Kidney (tissue), 14 donors: Measurements from ENCODE around the gene RRAS2. TPM values are rescaled to one million over a fixed set of nuclear protein-coding genes. Genes with fewer than 3 reads are reported as not detected.

Source experiments
- DNase-seq, 5 donors: peaks; one replicate each; pipeline ENCODE4 v3.0.0-alpha.2; 2013 to 2020
- FAIRE-seq: peaks from 2 replicates; lab custom pipeline; 2012; peaks lifted over from hg19 to GRCh38; lab: Jason Lieb, UNC
- H3K27ac ChIP-seq, 2 donors: one replicate each; pipeline ENCODE4 v1.7.0; 2013; ENCODE audit warnings: low read depth in 2 of 2, low read length in 2 of 2, inconsistent platforms in 1 of 2
- H3K27me3 ChIP-seq: one replicate; pipeline ENCODE4 v1.7.1; 2013; ENCODE audit warnings: low read length, inconsistent platforms; ENCODE audit not compliant: control insufficient read depth, insufficient read depth
- H3K36me3 ChIP-seq, 3 donors: one replicate each; pipeline versions ENCODE4 v1.7.0 to v1.7.1; 2013; ENCODE audit warnings: low read length in 3 of 3, control low read depth in 1 of 3, inconsistent platforms in 1 of 3; ENCODE audit not compliant: insufficient read depth in 3 of 3, control insufficient read depth in 2 of 3
- H3K4me1 ChIP-seq, 3 donors: one replicate each; pipeline versions ENCODE4 v1.7.0 to v1.7.1; 2013; ENCODE audit warnings: low read length in 3 of 3, inconsistent platforms in 1 of 3, low read depth in 1 of 3; ENCODE audit not compliant: control insufficient read depth in 2 of 3, insufficient read depth in 2 of 3
- H3K4me3 ChIP-seq, 3 donors: one replicate each; pipeline versions ENCODE4 v1.7.0 to v1.8.1; 2013; ENCODE audit warnings: low read length in 3 of 3, control low read depth in 1 of 3, inconsistent platforms in 1 of 3
- H3K9ac ChIP-seq, 3 donors: one replicate each; pipeline versions ENCODE4 v1.7.0 to v1.7.1; 2013; ENCODE audit warnings: low read length in 3 of 3, control low read depth in 1 of 3, inconsistent platforms in 1 of 3
- H3K9me3 ChIP-seq, 3 donors: one replicate each; pipeline versions ENCODE4 v1.7.0 to v1.7.1; 2013; ENCODE audit warnings: low read length in 3 of 3, control low read depth in 1 of 3, inconsistent platforms in 1 of 3; ENCODE audit not compliant: control insufficient read depth in 2 of 3, insufficient read depth in 1 of 3
- CTCF ChIP-seq: IDR thresholded peaks from 3 replicates; pipeline ENCODE4 v1.5.1; 2012; ENCODE audit warnings: mild to moderate bottlenecking, moderate library complexity, borderline replicate concordance; ENCODE audit not compliant: insufficient read depth; ENCODE audit errors: extremely low read depth
- intact Hi-C: fragments of 100-400 bp; cut with DNase I; formaldehyde crosslinking; loops from one replicate; pipeline ENCODE4 v1.11.1; 2022
- polyA plus RNA-seq: library from polyadenylated mRNA; stranded (reverse); fragments of 350-450 nt; fragmentation: Illumina TruSeq; extraction: RNeasy Lipid Tissue Mini Kit (QIAGEN cat#74804); gene quantifications from one replicate; pipeline ENCODE4 v1.2.3, GENCODE V29; 2014; ENCODE audit warnings: low read depth, low replicate concordance; ENCODE audit not compliant: insufficient read depth
- total RNA-seq: library from RNA; stranded (reverse); fragmentation: NEBNext Ultra II Directional; extraction: Animal tissue kit (Norgen Biotek cat#: 25700); gene quantifications from one replicate; pipeline ENCODE4 v1.2.1, GENCODE V29; 2021
- donor health status: control.
- donor health status: control.
- donor health status: control.
- donor health status: control.
- donor health status: control.
- donor health status: DM: yes; HTN: yes; CAD: no.
- donor health status: Normal renal cell carcinoma (clear cell type).

RRAS2 gene
- total and polyA plus RNA-seq, 2 donors from 2014 or later: 23.3 to 33.2 TPM

DNA sequence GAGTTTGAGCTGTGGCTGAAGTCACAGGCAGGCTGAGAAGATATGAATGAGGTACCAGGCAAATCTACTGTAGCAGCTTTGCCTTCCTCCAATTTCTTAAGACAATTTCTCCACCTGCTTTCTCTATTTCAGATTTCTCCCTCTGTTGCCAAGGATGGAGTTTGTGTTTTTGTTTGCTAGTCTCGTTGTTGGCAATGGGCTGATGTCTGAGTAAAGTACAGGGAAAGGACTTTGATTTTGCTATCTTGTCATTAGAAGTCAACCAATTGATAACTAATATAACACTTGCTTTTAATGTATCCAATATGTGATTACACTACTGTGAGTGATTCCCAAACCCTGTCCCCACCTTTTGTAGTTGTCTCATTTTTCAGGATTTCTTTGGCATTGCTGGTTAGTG, 40.1 kb upstream of the RRAS2 start:
- H3K27ac ChIP-seq: no peak overlapping the region
- no peaks in the 10 kb centered on the region for H3K4me1 ChIP-seq
- H3K4me3 ChIP-seq: no peak overlapping the region
- DNase-seq (no peak), FAIRE-seq (no peak)
- H3K27me3 ChIP-seq: no peaks in the 10 kb centered on the region
- no peak overlapping the region for H3K9ac ChIP-seq
- no peaks in the 10 kb centered on the region for H3K9me3 ChIP-seq
- H3K36me3 ChIP-seq: no peaks in the 10 kb centered on the region
- no peak for TF ChIP-seq CTCF
- intact Hi-C loops: no loop called here

DNA sequence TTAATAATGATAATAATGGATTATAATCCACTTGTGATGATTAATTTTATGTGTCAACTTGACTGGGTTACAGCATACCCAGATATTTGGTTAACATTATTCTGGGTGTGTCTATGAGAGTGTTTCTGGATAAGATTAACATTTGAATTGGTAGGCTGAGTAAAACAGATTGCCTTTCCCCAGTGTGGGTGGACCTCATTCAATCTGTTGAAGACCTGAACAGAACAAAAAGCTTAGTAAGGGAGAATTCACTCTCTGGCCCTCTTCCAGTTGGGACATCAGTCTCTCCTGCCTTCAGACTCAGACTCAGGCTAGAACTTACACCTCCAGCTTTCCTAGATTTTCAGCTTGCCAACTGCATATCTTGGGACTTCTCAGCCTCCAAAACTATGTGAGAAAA, 37.3 kb upstream of the RRAS2 start:
- no peak for FAIRE-seq

DNA sequence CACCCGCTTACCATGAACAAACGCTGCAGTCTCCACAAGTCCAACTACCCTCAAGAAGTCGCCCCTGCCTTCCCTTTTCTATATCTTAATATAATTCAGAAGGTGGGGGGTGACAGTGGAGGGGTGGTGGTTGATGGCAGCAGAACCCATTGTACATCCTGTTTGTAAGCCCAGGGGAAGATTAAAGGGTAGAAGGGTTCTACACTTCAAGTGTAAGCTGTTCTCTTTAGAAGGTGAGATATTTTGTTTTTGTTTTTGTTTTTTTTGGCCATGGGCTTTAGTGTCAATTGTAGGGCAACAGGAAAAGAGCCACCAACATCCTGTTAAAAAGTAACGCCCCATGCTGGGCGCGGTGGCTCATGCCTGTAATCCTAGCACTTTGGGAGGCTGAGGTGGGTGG, 34.9 kb upstream of the RRAS2 start:
- no peak overlapping the region for H3K9ac ChIP-seq
- H3K36me3 ChIP-seq: no peaks in the 10 kb centered on the region
- TF ChIP-seq CTCF: no peak
- intact Hi-C loops: no loop called here
- H3K9me3 ChIP-seq: no peaks in the 10 kb centered on the region
- no peak overlapping the region for H3K27ac ChIP-seq
- H3K4me1 ChIP-seq: no peaks in the 10 kb centered on the region
- no peak overlapping the region for H3K4me3 ChIP-seq
- no peak for FAIRE-seq
- no peak for DNase-seq
- no peaks in the 10 kb centered on the region for H3K27me3 ChIP-seq

More for the DNA sequence above, 37.3 kb upstream of the RRAS2 start:
- Histone ChIP-seq H3K9ac (no peak overlapping the region), H3K27me3 (no peaks in the 10 kb centered on the region), H3K36me3 (no peaks in the 10 kb centered on the region), H3K4me3 (no peak overlapping the region), H3K27ac (no peak overlapping the region), H3K9me3 (no peaks in the 10 kb centered on the region), H3K4me1 (no peaks in the 10 kb centered on the region)
- intact Hi-C loops: no loop called here
- DNase-seq: no peak
- no peak for TF ChIP-seq CTCF

- H3K4me1 ChIP-seq: no peaks in the 10 kb centered on the region
- H3K36me3 ChIP-seq: no peaks in the 10 kb centered on the region
- TF ChIP-seq CTCF: no peak
- DNase-seq (no peak), FAIRE-seq (no peak)
- H3K9me3 ChIP-seq: no peaks in the 10 kb centered on the region
- intact Hi-C loops: no loop called here
- no peaks in the 10 kb centered on the region for H3K27me3 ChIP-seq
- no peak overlapping the region for H3K4me3 ChIP-seq
- no peak overlapping the region for H3K27ac ChIP-seq
- no peak overlapping the region for H3K9ac ChIP-seq
Observed at GRCh38 chr11:14393129-14393528, 34.1 kb upstream of the RRAS2 start.
